Stomach (tissue), 4 donors: Measurements from ENCODE around the gene BCL11B.

Source experiments
- CTCF ChIP-seq, 7 experiments: fragments of 450-650 bp in 4 of 7; fragments of 200-600 bp in 3 of 7; sonication (generic) in 3 of 7; IDR thresholded peaks; one replicate each; pipeline ENCODE4 v1.5.1; 2016 to 2019; ENCODE audit warnings: antibody characterized with exemption in 7 of 7, control low read depth in 2 of 7, mild to moderate bottlenecking in 1 of 7
- POLR2A ChIP-seq, 4 donors: fragments of 450-650 bp; IDR thresholded peaks; one replicate each; pipeline ENCODE4 v1.6.1; 2016; ENCODE audit warnings: antibody characterized with exemption in 4 of 4, control low read depth in 2 of 4, mild to moderate bottlenecking in 1 of 4, moderate library complexity in 1 of 4

GRCh38 chr14:99191395-99192027 is 80.5 kb downstream of the BCL11B start:
- TF ChIP-seq CTCF (IDR thresholded peaks at IDR 0.05): no peak
- TF ChIP-seq POLR2A (IDR thresholded peaks at IDR 0.05): no peak
